CD4-positive, alpha-beta T cell (primary cell): ENCODE results near the gene SCFD2. TPM values are rescaled to one million over a fixed set of nuclear protein-coding genes. Genes with fewer than 3 reads are reported as not detected.

Experiments
- ATAC-seq: fragments of 200-7000 bp; cut with Tn5 transposase; one replicate; pipeline ENCODE4 v1.10.0; 2022; ENCODE audit warnings: mild to moderate bottlenecking; ENCODE audit not compliant: poor library complexity
- CTCF ChIA-PET: fragments of 350-600 bp; sonication (Branson Sonifier 250); formaldehyde crosslinking; loops from one replicate; lab custom pipeline; 2021; ENCODE audit warnings: antibody characterized with exemption, inconsistent platforms; lab: Charles Lee
- POLR2A ChIA-PET: fragments of 350-600 bp; sonication (Branson Sonifier 250); formaldehyde crosslinking; loops from one replicate; lab custom pipeline; 2021; ENCODE audit warnings: antibody characterized with exemption, inconsistent platforms; lab: Charles Lee
- DNase-seq, 14 experiments: peaks; one replicate each; pipeline ENCODE4 v3.0.0-alpha.2; 2013 to 2020; ENCODE audit warnings: mixed read lengths in 2 of 14
- H3K27ac ChIP-seq, 2 donors: one replicate each; pipeline versions ENCODE4 v1.5.1 to v1.7.0; 2013; ENCODE audit warnings: low read length in 2 of 2, low read depth in 1 of 2, mild to moderate bottlenecking in 1 of 2
- H3K27me3 ChIP-seq, 2 experiments: 1 replicate in 1 of 2; 2 replicates in 1 of 2; pipeline versions ENCODE4 v1.6.1 to v1.7.0; 2013; ENCODE audit warnings: low read length in 2 of 2, control low read depth in 1 of 2, mild to moderate bottlenecking in 1 of 2, moderate library complexity in 1 of 2; ENCODE audit not compliant: insufficient read depth in 2 of 2, control insufficient read depth in 1 of 2
- H3K36me3 ChIP-seq: one replicate; pipeline ENCODE4 v1.6.1; 2013; ENCODE audit warnings: low read length, control low read depth; ENCODE audit not compliant: insufficient read depth
- H3K4me1 ChIP-seq: one replicate; pipeline ENCODE4 v1.6.1; 2013; ENCODE audit warnings: low read length, control low read depth; ENCODE audit not compliant: insufficient read depth
- H3K4me3 ChIP-seq: one replicate; pipeline ENCODE4 v1.5.1; 2013; ENCODE audit warnings: mild to moderate bottlenecking, low read length, moderate library complexity
- H3K9me3 ChIP-seq, 2 experiments: 1 replicate in 1 of 2; 2 replicates in 1 of 2; pipeline versions ENCODE4 v1.6.1 to v1.7.0; 2013; ENCODE audit warnings: low read length in 2 of 2, mild to moderate bottlenecking in 2 of 2, control low read depth in 1 of 2, moderate library complexity in 1 of 2; ENCODE audit not compliant: control insufficient read depth in 1 of 2, insufficient read depth in 1 of 2
- H3K27ac Mint-ChIP-seq: one replicate; pipeline ENCODE4 v1.8.0; 2020; ENCODE audit warnings: mixed read lengths
- H3K27me3 Mint-ChIP-seq: one replicate; pipeline ENCODE4 v1.8.0; 2021; ENCODE audit warnings: mixed read lengths
- H3K36me3 Mint-ChIP-seq: one replicate; pipeline ENCODE4 v1.8.0; 2021; ENCODE audit warnings: low read depth, mixed read lengths
- H3K4me1 Mint-ChIP-seq: one replicate; pipeline ENCODE4 v1.8.0; 2021; ENCODE audit warnings: low read depth, mixed read lengths
- H3K4me3 Mint-ChIP-seq: one replicate; pipeline ENCODE4 v1.8.0; 2020; ENCODE audit warnings: mild to moderate bottlenecking, mixed read lengths
- H3K9me3 Mint-ChIP-seq: one replicate; pipeline ENCODE4 v1.8.0; 2020; ENCODE audit warnings: mixed read lengths
- intact Hi-C, 2 experiments: fragments of 100-400 bp; cut with DNase I in 1 of 2; cut with micrococcal nuclease in 1 of 2; formaldehyde crosslinking; loops; one replicate each; pipeline versions ENCODE4 v1.15.1 to v1.9.0; 2023 to 2025; cut with DNase I, micrococcal nuclease
- total RNA-seq, 174 experiments: library from RNA in 2 of 174; stranded (reverse) in 2 of 174; gene quantifications; one replicate each; pipeline ENCODE4 v1.2.3 and lab custom pipeline; 2021 to 2026
- TF ChIP-seq, protein P1 (sequence below): fragments of 200-600 bp; IDR thresholded peaks from one replicate; pipeline ENCODE4 v1.8.0; 2022; ENCODE audit warnings: antibody characterized with exemption, mild to moderate bottlenecking

SCFD2 gene
- total RNA-seq, 2 experiments from 2014 or later: 15.4 to 17.6 TPM

DNA sequence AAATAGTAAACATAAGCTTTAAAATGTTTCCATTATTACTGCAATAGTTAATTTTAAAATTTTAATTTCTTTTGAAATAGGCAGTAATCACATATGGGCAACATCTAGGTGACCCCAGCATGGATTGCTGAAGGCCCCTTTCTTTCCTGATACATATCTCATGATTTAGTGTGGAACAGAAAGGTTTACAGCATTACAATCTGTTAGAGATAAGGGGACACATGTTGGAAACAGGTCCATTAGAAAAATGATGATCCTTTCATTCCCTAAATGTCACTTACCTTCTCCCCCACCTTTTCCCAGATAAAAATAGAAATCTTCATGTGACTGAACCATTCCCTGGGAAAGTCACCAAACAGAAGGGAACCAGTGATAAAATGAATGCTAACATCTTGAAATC is 413.3 kb downstream of the SCFD2 start:
- Mint-ChIP-seq H3K27me3 (no peaks in the 10 kb centered on the region), H3K27ac (no peak overlapping the region), H3K4me1 (no peaks in the 10 kb centered on the region), H3K36me3 (peaks cover 16% of the 10 kb centered on the region), H3K4me3 (no peak overlapping the region), H3K9me3 (no peaks in the 10 kb centered on the region)
- POLR2A ChIA-PET: no interaction called here
- Histone ChIP-seq H3K4me1 (no peaks in the 10 kb centered on the region), H3K36me3 (no peaks in the 10 kb centered on the region), H3K4me3 (no peak overlapping the region), H3K9me3 (no peaks in the 10 kb centered on the region), H3K27ac (no peak overlapping the region), H3K27me3 (no peaks in the 10 kb centered on the region)
- DNase-seq (no peak), ATAC-seq (no peak)
- CTCF ChIA-PET: no interaction called here
- intact Hi-C loops: no loop called here
- TF ChIP-seq, protein P1, sequence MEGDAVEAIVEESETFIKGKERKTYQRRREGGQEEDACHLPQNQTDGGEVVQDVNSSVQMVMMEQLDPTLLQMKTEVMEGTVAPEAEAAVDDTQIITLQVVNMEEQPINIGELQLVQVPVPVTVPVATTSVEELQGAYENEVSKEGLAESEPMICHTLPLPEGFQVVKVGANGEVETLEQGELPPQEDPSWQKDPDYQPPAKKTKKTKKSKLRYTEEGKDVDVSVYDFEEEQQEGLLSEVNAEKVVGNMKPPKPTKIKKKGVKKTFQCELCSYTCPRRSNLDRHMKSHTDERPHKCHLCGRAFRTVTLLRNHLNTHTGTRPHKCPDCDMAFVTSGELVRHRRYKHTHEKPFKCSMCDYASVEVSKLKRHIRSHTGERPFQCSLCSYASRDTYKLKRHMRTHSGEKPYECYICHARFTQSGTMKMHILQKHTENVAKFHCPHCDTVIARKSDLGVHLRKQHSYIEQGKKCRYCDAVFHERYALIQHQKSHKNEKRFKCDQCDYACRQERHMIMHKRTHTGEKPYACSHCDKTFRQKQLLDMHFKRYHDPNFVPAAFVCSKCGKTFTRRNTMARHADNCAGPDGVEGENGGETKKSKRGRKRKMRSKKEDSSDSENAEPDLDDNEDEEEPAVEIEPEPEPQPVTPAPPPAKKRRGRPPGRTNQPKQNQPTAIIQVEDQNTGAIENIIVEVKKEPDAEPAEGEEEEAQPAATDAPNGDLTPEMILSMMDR: no peak

DNA sequence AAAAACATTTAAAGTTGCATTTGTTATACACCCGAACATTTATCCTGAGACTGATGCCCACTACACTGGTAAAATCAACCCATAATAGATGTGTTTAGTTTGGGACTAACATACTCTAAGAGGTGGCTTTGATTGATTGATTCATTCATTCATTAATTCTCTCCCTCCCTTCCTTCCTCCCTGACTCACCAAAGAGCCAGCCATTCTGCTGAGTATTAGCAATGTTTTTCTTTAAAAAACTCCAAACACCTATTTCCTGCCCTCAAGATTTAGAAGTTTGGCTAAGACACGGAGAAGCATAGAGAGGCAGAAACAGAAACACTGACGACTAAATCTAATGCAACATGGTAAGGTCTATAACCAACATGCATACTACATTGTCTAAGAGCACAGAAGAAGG is 414.8 kb downstream of the SCFD2 start:
- no peaks in the 10 kb centered on the region for H3K36me3 ChIP-seq
- DNase-seq (no peak), ATAC-seq (no peak)
- no peaks in the 10 kb centered on the region for H3K9me3 ChIP-seq
- TF ChIP-seq, protein P1: no peak
- Mint-ChIP-seq H3K36me3 (peaks cover 16% of the 10 kb centered on the region), H3K27ac (no peak overlapping the region), H3K4me1 (no peaks in the 10 kb centered on the region), H3K9me3 (no peaks in the 10 kb centered on the region), H3K27me3 (no peaks in the 10 kb centered on the region), H3K4me3 (no peak overlapping the region)
- POLR2A ChIA-PET: no interaction called here
- CTCF ChIA-PET: no interaction called here
- no peaks in the 10 kb centered on the region for H3K27me3 ChIP-seq
- H3K27ac ChIP-seq: no peak overlapping the region
- intact Hi-C loops: no loop called here
- H3K4me1 ChIP-seq: no peaks in the 10 kb centered on the region
- no peak overlapping the region for H3K4me3 ChIP-seq

DNA sequence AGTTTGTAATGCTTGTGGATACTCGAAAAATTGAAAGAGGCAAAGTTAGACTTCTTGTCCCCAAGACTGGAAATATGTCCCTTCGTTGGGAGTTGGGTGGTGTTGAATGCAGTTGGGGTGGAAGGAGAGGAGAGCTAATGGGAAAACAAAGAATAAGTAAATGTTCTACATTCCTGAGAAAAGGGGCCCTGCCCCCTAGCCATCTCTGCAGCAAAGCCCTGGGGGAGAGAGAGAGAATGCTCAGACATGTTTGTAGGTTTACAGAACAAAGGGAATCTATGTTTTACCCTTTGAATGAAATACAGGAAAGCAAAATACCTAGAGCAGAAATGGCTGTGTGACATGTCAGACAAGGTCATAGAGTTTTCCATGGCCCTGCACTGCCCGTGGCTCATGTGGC is 415.6 kb downstream of the SCFD2 start:
- peaks cover 16% of the 10 kb centered on the region for H3K36me3 Mint-ChIP-seq
- DNase-seq (no peak), ATAC-seq (no peak)
- Histone ChIP-seq H3K4me3 (no peak overlapping the region), H3K27ac (no peak overlapping the region), H3K4me1 (no peaks in the 10 kb centered on the region), H3K9me3 (no peaks in the 10 kb centered on the region), H3K27me3 (no peaks in the 10 kb centered on the region), H3K36me3 (no peaks in the 10 kb centered on the region)
- TF ChIP-seq, protein P1: no peak
- H3K27ac Mint-ChIP-seq: no peak overlapping the region
- CTCF ChIA-PET: no interaction called here
- H3K9me3 Mint-ChIP-seq: no peaks in the 10 kb centered on the region
- intact Hi-C loops: no loop called here
- POLR2A ChIA-PET: no interaction called here
- H3K4me1 Mint-ChIP-seq: no peaks in the 10 kb centered on the region
- no peak overlapping the region for H3K4me3 Mint-ChIP-seq
- H3K27me3 Mint-ChIP-seq: no peaks in the 10 kb centered on the region
